Muscle of back (tissue), 11 donors: ENCODE measurements around the gene CFAP77. TPM values are rescaled to one million over a fixed set of nuclear protein-coding genes. Genes with fewer than 3 reads are reported as not detected.

Experiments used
- DNase-seq, 3 donors: peaks; one replicate each; pipeline versions ENCODE4 v3.0.0 to v3.0.0-alpha.2; 2013
- polyA plus RNA-seq, 10 donors: library from polyadenylated mRNA; unstranded; fragments of 120-200 nt; gene quantifications; one replicate each; pipeline ENCODE4 v1.2.1, GENCODE V29; 2013; ENCODE audit not compliant: insufficient read length in 10 of 10

The CFAP77 gene
- polyA plus RNA-seq, 10 donors = 0.09 TPM; not detected in 9

DNA sequence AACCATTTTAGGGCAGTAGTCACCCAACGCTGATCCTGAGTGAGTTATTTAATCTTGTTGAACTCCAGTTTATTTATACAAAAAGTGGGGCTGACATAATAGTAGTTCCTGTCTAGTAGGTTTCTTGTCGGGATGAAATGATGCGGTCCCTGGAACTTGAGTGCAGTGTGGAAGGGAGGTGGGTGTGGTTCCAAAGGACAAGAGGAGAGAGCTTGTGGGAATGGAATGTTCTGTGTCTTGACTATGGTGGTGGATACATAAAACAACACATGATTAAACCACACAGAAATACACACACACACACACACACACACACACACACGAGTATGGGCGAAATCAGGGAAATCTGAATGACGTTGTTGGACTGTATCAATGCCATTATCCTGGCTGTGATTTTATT, 106.3 kb downstream of the CFAP77 start:
- no peak for DNase-seq

DNA sequence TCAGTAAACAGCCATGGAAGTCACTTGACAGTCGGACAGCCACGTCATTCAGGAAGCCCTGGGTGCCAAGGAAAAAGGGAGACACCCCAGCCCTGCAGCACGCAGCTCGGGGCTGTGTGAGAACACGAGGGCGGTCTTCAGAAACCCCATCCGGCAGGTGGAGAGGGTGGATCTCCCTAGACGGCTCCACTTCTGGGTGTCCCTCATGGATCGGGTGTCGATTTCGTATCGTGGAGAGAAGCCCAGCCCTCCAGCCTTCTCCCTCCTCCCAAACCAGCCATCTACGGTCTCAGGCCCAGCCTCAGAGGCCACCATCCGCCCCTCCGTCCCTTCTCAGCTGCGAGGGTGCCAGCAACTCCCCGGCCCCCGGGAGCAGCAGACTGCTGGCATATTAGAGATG, 106.9 kb downstream of the CFAP77 start:
- DNase-seq = no peak

DNA sequence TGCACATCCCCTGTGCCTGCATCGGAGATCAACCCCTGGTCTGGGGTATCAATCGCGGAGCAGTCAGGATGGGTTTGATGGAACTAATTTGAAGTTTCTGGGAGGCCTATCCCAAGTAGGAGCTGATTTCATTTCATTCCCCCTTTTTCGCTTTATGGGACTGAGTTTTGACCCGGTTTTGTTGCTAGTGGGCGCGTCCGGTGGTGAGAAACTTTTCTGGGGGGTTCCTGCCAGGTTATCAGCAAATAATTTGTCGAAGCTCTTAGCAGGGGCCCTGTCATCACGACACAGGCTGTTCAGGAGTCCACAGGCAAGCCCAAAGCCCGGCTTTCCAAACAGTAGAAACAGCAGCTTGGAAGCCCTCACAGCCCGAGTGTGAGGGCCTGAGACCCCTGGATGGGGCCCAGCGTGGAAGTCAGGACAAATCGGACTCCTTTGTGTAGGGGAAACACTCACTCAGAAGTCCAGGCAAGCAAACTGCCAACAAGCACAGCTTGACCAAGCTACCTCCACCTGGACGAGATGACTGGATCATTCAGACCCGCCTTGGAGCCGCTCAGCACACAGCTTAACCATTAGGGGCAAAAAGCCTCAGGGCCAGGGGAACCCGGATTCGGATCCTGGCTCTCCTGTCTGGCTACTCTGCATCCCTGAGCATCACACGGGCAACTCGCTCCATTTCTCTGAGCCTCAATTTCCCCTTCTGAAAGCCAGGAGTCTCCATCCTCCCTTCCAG, 108.0 kb downstream of the CFAP77 start:
- DNase-seq = no peak

DNA sequence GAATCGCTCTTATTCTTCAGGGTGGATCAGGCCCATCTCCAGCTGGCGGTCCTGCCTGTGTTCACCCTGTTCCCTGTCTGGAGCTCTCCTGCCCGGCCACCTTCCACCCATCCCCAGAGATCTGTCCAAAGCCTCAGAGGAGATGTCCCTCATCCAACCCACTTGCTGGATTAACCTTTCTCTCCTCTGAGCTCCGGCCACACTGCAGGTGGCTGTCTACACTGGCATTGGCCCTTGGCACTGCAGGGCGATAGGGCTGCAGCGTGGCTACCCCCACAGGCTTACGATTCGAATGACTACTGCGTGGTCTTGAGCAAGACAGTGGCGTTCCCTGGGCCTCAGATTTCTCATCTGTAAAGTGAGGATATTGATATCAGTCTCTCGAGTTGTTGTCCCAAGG, 108.6 kb downstream of the CFAP77 start:
- no peak for DNase-seq

- DNase-seq = no peak
Observed at GRCh38 chr9:132519033-132519432, 109.0 kb downstream of the CFAP77 start.

DNA sequence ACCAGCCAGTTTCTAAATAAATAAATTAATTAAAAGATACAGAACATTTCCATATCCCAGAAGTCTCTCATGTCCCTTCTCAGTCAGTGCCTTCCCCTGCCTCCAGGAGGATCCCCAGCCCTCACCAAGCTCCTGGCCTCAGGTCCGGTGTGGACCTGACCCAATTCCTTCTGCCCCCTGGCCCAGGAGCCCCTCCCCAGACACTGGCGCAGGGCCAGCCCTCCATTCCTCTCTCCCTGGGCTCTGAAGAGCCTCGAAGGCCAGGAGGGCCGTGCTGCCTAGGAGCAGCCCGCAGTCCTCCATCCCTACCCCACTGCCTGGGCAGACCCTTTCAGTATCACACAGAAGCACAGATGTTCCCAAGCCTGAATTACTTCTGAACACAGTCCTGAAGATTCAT, 110.6 kb downstream of the CFAP77 start:
- no peak for DNase-seq

DNA sequence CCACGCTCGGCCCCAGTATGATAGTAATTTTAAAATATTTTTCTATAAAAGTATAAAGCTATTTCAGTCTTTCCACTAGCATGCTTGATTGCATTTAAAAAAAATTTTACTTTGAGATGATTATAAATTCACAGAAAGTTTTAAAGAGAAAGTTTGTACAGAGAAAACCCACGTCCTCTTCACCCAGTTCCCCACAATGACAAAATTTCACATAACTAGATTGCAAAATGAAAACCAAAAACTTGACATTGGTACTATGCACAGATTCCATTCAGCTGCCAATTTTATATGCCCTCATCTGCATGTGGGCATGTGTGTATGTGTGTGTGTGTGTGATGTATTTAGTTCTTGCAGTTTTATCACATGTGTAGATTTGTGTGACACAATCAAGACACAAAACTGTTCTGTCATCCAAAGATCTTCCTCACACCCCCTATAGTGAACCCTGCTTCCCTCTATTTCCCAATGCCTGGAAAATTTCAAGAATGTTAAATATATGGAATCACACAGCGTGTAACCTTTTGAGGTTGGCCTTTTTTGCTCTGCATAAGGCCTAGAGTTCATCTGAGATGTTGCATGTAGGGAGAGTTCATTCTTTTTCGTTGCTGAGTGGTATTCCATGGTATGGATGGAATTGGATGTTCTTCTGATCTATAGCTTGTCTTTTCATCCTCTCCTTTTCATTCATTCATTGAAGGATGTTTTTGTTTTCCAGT, 115.5 kb downstream of the CFAP77 start:
- no peak for DNase-seq

DNA sequence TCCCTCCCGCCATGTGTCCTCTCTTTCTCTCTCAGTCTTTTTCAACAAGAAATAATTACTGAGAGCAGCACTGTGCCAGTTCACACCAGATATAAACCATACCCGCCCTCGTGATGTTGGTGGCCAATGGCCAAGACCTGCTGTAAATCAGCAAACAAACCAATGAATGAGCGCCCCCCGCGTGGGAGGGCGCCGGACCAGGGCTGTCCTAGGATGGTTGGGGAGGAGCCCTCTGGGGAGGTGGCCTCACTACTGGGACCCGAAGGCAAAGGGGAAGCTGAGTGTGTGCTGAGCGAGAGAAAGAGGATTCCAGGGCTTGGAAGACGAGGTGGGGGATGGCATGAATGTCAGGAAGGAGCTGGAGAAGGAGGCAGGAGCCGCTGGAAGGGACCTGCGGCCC, 121.2 kb downstream of the CFAP77 start:
- DNase-seq = no peak

DNA sequence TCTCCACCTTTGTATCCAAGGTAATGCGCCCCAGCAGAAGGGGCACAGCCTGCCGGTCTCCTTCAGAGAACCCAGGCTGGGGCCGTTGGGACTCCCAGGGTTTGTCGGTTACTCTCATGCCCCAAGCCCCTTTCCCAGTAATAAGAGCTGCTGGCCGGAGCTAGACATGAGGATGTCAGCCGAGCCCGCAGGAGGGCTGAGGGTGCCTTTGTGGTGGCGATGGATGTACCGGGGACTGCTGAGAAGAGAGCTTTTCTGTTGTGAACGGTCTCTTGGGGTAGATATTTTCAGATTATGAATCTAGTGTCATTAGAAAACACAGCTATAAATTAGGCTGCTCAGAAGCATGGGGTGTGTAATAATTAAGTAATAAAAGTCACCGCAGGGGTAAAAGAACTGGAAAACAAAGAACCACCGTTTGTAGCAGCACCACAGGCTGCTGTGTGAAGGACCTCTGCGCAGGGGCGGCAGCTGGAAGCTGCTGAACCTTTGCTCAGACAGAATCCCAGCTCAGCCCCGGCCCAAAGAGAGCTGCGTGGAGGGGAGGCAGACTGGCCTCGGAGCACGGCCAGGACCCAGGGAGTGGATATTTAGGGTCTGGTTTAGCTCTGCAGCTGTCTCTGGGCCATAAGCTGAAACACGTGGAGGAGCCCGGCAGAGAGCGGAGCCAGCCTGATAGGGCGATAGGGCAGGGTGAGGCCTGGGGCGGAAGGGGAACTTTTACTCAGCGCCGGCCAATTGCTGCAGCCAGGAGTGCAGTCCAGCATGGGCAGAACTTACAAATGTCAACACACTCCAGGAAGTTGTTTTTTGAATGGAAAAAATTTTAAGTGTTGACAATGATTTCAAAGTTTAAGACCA, 121.9 kb downstream of the CFAP77 start:
- no peak for DNase-seq

GRCh38 chr9:132534832-132535231, 124.8 kb downstream of the CFAP77 start:
- no peak for DNase-seq

- no peak for DNase-seq
Observed at GRCh38 chr9:132536124-132536523, 126.1 kb downstream of the CFAP77 start.

- DNase-seq = no peak
Observed at GRCh38 chr9:132537352-132537751, 127.3 kb downstream of the CFAP77 start.

DNA sequence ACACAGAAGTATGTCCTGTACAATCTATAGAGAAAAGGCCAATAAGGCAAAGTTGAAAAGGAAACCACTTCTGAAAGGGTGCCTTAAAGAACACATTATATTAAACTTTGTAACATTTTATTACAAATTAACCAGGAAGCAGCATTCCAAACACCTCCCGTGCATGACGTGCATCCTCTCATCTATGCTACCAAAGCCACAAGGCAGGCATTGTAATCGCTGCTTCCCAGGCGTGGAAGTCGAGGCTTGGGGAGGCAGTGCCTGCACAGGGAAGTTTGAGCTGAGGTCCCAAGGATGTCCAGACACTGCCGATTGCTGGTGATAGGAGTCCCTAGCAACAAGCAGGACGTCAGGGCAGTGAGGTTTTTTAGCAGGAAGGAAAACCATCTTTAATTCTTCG, 128.1 kb downstream of the CFAP77 start:
- no peak for DNase-seq

DNA sequence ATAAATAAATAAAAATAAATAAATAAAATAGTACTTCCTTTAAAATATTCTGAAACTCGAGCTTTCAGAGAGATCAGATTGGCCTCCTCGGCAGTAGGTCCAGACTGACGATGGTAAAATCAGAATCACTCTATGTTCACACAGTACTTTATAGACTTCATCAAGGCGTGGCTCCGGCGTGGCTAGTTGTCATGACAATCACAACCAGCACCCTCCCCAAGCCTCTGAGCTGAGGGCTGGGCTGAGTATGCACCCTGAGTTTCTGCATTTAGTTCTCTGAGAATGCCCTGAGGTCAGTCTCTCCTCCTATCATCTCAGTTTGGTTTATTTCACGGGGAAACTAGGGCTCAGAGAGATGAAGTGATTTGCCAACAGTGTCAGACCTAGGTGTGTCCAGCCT, 129.1 kb downstream of the CFAP77 start:
- no peak for DNase-seq

DNA sequence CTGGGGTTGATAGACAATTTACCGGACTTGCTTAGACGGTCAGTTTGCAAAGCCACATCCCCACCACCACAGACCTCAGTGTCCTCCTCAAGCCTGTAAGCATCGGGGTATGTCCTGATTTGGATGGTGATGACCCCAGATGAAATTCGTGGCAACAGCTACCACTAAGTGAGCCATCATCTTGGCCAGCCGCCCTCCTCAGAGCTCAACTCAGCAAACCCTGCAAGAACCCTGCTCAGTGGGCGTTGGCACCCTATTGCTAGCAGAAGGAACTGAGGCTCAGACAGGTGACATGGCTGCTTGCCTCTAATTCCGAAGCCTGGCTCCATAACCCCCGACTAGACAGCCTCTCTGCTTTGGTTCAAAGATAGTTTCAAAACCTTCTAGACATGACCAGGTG, 131.0 kb downstream of the CFAP77 start:
- no peak for DNase-seq

DNA sequence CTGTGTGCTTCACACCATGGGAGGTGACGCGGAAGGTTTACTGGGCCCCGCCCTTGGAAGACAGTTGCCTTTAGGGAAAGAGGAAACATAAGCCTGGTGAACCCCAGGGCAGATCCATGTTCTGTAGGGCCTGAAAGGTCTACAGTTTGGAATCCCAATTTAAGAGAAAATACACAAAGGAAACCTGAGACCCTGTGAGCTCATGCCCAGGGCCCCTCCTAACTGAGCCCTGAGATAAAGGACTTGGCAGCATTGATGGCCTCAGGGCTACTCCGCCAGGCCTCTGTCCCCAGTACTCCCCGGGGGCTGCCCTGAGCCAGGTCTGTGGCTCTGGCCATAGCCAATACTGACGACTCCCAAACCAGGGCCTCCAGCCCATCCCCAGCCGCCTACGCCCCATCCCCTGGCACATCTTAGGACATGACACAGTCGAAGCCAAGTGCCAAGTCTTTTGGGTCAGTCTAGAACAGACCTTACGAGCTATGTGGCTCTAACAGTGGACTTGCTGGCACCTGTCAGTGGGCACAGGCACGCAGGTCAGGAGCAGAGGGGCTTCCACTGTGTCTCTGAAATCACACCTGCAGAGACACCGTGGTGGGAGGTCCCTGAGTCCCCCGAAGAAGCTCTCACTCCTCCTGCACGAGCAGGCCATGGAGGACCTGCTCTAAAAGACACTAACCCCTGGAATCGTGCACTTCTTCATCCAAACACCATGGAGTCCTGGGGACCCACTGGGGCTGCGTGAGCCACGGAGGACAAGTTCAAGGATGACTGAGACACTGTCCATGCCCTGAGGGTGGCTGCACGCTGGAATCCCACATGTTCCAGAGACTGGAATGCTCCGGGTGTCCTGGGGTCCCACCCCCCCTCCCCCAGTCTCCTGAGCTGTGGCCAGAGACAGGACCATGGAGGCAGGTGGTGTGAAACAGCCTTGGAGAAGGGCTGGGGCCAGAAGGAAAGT, 132.1 kb downstream of the CFAP77 start:
- DNase-seq = no peak

- no peak for DNase-seq
Observed at GRCh38 chr9:132543251-132543650, 133.2 kb downstream of the CFAP77 start.

GRCh38 chr9:132543960-132544359, 133.9 kb downstream of the CFAP77 start:
- peak in 1 of 3 donors; percentile 13 for DNase-seq

DNA sequence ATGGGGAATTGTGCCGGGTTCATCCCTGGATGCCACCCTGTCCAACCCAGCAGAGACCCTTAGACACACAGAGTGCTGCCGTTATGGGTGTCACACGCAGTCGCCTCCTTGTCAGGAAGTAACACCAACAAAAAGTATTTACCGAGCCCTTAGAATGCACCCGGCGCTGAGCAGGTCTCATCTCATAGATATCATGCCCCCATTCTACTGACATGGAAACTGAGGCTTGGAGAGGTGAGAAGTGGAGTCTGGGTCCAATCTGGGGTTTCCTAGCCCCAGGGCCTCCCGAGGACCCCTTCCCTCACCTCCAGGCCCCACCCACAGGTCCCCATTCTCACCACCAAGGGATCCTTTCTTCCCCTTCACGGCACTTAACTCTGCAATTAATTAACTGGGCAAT, 135.6 kb downstream of the CFAP77 start:
- DNase-seq = no peak

GRCh38 chr9:132546148-132547051, 136.4 kb downstream of the CFAP77 start:
- peak; percentile 13 to 73 (median 46) for DNase-seq
